22Rv1 (cell line): ENCODE measurements around the gene ARID4A.
"Not testable (repeated sequence)": the region's sequence is repeated elsewhere in the genome, so short reads cannot be mapped to it uniquely, and the experiment has no call there.

Experiments
- H3K27ac ChIP-seq: fragments of 450-650 bp; 2 replicates; pipeline ENCODE4 v1.5.1; 2017
- ZFX ChIP-seq: fragments of 450-650 bp; IDR thresholded peaks from 2 replicates; pipeline ENCODE4 v1.6.1; 2017; ENCODE audit warnings: antibody characterized with exemption, borderline replicate concordance
- TF ChIP-seq, protein P1 (sequence below): fragments of 450-650 bp; IDR thresholded peaks from 2 replicates; pipeline ENCODE4 v1.5.1; 2017; ENCODE audit warnings: mild to moderate bottlenecking

Gene ARID4A

DNA sequence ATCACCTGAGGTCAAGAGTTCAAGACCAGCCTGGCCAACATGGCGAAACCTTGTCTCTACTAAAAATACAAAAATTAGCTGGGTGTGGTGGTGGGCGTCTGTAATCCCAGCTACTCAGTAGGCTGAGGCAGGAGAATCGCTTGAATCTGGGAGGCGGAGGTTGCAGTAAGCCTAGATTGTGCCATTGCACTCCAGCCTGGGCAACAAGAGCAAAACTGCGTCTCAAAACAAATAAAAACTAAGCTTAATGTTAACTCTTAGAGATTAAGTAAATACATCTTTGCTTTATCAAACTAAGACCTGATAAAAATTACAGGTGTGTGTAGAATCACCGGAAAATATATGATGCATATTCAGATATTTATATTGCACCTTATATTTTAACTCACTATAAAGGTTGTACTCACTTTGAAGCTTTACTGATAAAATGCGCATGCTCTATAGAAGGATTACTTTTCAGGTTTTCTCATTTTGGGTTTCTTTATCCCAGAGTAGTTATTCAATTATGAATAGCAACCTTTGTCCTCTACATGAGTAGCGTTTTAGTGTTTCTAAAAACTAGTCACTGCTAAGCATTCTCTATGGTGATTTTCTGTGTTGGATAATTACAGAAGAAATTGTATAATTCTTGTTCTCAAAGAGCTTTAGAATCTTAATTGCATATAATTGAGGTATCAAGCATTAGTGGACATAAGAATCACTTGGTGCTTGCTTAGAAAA lies 9.4 kb downstream of the ARID4A start:
- TF ChIP-seq ZFX: no peak
- TF ChIP-seq, protein P1, sequence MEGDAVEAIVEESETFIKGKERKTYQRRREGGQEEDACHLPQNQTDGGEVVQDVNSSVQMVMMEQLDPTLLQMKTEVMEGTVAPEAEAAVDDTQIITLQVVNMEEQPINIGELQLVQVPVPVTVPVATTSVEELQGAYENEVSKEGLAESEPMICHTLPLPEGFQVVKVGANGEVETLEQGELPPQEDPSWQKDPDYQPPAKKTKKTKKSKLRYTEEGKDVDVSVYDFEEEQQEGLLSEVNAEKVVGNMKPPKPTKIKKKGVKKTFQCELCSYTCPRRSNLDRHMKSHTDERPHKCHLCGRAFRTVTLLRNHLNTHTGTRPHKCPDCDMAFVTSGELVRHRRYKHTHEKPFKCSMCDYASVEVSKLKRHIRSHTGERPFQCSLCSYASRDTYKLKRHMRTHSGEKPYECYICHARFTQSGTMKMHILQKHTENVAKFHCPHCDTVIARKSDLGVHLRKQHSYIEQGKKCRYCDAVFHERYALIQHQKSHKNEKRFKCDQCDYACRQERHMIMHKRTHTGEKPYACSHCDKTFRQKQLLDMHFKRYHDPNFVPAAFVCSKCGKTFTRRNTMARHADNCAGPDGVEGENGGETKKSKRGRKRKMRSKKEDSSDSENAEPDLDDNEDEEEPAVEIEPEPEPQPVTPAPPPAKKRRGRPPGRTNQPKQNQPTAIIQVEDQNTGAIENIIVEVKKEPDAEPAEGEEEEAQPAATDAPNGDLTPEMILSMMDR: no peak
- no peak overlapping the region for H3K27ac ChIP-seq

- no peak for TF ChIP-seq ZFX
- TF ChIP-seq, protein P1: no peak
- H3K27ac ChIP-seq: no peak overlapping the region
Observed at GRCh38 chr14:58309086-58309485, 10.7 kb downstream of the ARID4A start.

GRCh38 chr14:58313699-58314098 lies 15.3 kb downstream of the ARID4A start:
- no peak overlapping the region for H3K27ac ChIP-seq
- no peak for TF ChIP-seq ZFX
- TF ChIP-seq, protein P1: no peak

GRCh38 chr14:58315606-58316005 lies 17.3 kb downstream of the ARID4A start:
- no peak for TF ChIP-seq ZFX
- TF ChIP-seq, protein P1: no peak
- H3K27ac ChIP-seq: no peak overlapping the region

- H3K27ac ChIP-seq: no peak overlapping the region
- no peak for TF ChIP-seq ZFX
- TF ChIP-seq, protein P1: no peak
Observed at GRCh38 chr14:58327019-58327418, 28.7 kb downstream of the ARID4A start.

DNA sequence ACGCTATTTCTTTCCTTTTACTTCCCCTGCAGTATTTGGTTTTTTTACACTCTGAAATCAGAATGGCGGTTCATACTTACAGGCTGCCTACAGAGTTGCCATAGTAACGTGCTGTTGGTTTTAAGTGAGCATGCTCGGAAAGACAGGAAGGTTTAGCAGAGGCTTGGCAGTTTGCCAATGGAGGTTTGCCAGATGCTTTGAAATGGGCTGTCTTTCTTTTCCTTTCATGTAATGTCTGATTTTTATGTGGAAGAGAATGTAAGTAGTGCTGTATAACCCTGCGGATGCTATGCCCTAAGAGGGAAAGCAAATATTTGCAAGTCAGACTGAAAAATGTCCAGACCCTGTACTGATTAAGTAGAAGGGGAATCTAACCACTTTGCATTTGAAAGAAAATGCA lies 32.8 kb downstream of the ARID4A start:
- TF ChIP-seq ZFX: no peak
- TF ChIP-seq, protein P1: no peak

DNA sequence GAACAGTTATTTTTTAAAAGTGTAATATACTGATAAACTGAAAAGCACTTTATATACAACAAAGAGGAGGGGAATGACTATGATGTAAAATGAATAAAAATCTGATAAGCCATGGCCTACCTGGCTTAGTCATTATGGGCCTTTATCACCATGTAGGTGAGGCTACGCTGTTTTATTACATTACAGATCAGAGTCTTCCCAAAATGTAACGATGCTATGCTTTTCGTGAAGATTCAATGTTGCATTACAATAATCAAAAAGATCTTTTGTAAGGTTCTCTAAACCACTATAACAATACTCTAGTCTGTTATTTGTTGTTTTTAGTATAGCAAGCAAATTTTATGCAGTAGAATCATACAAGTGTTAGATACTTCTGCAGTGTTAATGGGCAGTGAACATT lies 34.2 kb downstream of the ARID4A start:
- TF ChIP-seq, protein P1: no peak
- no peak for TF ChIP-seq ZFX
- no peak overlapping the region for H3K27ac ChIP-seq

More for the DNA sequence above, 32.8 kb downstream of the ARID4A start:
- H3K27ac ChIP-seq: peak overlapping the region; percentile 21; the same call in 1 of the 2 replicates

DNA sequence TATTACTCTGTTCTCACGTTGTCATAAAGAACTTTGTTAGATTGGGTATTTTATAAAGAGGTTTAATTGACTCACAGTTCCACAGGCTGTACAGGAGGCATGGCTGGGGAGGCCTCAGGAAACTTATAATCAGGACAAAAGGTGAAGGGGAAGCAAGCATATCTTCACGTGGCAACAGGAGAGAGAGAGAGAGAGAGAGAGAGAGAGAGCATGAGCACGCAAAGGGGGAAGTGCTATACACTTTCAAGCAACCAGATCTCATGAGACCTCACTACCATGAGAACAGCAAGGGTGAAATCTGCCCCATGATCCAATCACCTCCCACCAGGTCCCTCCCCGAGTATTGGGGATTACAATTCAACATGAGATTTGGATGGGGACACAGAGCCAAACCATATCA lies 41.3 kb downstream of the ARID4A start:
- H3K27ac ChIP-seq: not testable (repeated sequence)
